ENCODE measurements around the gene EFNA1. TPM values are rescaled to one million over a fixed set of nuclear protein-coding genes. Genes with fewer than 3 reads are reported as not detected.
A peak's percentile ranks its signal among the peaks of the same experiment; 100 is the strongest.

EFNA1 gene
- total and polyA plus RNA-seq, 2 of the 13 experiments (the other 11 are each of a cell fraction or from before 2014, with no cell fraction given), result 81.8 to 874 TPM

GRCh38 chr1:155127967-155128754 is 485 bp downstream of the EFNA1 start (continued):
- TF ChIP-seq ZNF256 (CRISPR knock-in tag; conservative IDR thresholded peaks at IDR 0.05), result no peak
- TF ChIP-seq SP1 (IDR thresholded peaks at IDR 0.05), result no peak
- no peak for TF ChIP-seq SP1 (CRISPR knock-in tag; IDR thresholded peaks at IDR 0.05)
- TF ChIP-seq, protein P1, sequence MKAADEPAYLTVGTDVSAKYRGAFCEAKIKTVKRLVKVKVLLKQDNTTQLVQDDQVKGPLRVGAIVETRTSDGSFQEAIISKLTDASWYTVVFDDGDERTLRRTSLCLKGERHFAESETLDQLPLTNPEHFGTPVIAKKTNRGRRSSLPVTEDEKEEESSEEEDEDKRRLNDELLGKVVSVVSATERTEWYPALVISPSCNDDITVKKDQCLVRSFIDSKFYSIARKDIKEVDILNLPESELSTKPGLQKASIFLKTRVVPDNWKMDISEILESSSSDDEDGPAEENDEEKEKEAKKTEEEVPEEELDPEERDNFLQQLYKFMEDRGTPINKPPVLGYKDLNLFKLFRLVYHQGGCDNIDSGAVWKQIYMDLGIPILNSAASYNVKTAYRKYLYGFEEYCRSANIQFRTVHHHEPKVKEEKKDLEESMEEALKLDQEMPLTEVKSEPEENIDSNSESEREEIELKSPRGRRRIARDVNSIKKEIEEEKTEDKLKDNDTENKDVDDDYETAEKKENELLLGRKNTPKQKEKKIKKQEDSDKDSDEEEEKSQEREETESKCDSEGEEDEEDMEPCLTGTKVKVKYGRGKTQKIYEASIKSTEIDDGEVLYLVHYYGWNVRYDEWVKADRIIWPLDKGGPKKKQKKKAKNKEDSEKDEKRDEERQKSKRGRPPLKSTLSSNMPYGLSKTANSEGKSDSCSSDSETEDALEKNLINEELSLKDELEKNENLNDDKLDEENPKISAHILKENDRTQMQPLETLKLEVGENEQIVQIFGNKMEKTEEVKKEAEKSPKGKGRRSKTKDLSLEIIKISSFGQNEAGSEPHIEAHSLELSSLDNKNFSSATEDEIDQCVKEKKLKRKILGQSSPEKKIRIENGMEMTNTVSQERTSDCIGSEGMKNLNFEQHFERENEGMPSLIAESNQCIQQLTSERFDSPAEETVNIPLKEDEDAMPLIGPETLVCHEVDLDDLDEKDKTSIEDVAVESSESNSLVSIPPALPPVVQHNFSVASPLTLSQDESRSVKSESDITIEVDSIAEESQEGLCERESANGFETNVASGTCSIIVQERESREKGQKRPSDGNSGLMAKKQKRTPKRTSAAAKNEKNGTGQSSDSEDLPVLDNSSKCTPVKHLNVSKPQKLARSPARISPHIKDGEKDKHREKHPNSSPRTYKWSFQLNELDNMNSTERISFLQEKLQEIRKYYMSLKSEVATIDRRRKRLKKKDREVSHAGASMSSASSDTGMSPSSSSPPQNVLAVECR (CRISPR knock-in tag; IDR thresholded peaks at IDR 0.05; ENCODE audit: borderline replicate concordance), result no peak
- no peak for TF ChIP-seq PPARG (CRISPR knock-in tag; conservative IDR thresholded peaks at IDR 0.05)
- 0 out of 2 replicates have a peak, but pooled peaks have one; percentile 7 for TF ChIP-seq ZNF766 (CRISPR knock-in tag; IDR thresholded peaks at IDR 0.05; ENCODE audit: borderline replicate concordance)
- no peak for TF ChIP-seq GRHL1 (CRISPR knock-in tag; conservative IDR thresholded peaks at IDR 0.05)
- no peak for TF ChIP-seq SKI (IDR thresholded peaks at IDR 0.05; ENCODE audit: partially characterized antibody)
- no peak for TF ChIP-seq ZNF670 (CRISPR knock-in tag; IDR thresholded peaks at IDR 0.05; ENCODE audit: borderline replicate concordance)
- TF ChIP-seq TCF7L2 (IDR thresholded peaks at IDR 0.05; ENCODE audit: low read depth, low read length), result no peak
- TF ChIP-seq ZNF143 (CRISPR knock-in tag; IDR thresholded peaks at IDR 0.05), result 0 out of 2 replicates have a peak, but pooled peaks have one; percentile 9
- no peak for TF ChIP-seq TEF (CRISPR knock-in tag; IDR thresholded peaks at IDR 0.05)
- TF ChIP-seq, protein P2, sequence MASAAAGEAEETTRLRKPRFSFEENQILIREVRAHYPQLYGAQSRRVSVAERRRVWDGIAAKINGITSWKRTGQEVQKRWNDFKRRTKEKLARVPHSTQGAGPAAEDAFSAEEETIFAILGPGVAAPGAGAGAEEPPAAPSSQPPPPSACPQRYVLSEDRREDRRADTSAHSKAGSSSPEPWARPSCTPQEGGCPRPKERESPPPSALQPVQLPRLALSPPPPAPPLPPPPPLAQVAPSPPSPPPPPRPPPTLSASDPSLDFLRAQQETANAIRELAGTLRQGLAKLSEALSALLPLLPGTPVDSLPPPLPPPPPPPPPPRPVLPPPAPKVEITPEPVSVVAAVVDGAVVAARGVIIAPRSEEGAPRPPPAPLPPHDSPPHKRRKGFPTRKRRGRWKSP (CRISPR knock-in tag; IDR thresholded peaks at IDR 0.05), result no peak
- peak; percentile 23; the same call in 1 of the 2 replicates for TF ChIP-seq KLF6 (CRISPR knock-in tag; IDR thresholded peaks at IDR 0.05)
- 0 out of 2 replicates have a peak, but pooled peaks have one; percentile 48 for TF ChIP-seq SALL2 (CRISPR knock-in tag; IDR thresholded peaks at IDR 0.05)
- TF ChIP-seq, protein P3, sequence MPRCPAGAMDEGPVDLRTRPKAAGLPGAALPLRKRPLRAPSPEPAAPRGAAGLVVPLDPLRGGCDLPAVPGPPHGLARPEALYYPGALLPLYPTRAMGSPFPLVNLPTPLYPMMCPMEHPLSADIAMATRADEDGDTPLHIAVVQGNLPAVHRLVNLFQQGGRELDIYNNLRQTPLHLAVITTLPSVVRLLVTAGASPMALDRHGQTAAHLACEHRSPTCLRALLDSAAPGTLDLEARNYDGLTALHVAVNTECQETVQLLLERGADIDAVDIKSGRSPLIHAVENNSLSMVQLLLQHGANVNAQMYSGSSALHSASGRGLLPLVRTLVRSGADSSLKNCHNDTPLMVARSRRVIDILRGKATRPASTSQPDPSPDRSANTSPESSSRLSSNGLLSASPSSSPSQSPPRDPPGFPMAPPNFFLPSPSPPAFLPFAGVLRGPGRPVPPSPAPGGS (CRISPR knock-in tag; IDR thresholded peaks at IDR 0.05), result no peak
- 0 out of 2 replicates have a peak, but pooled peaks have one; percentile 3 for TF ChIP-seq RCOR2 (CRISPR knock-in tag; IDR thresholded peaks at IDR 0.05)
- TF ChIP-seq NR1H2 (CRISPR knock-in tag; IDR thresholded peaks at IDR 0.05; ENCODE audit: borderline replicate concordance, low read depth), result no peak
- 0 out of 2 replicates have a peak, but pooled peaks have one; percentile 19 for TF ChIP-seq ZNF468 (CRISPR knock-in tag; IDR thresholded peaks at IDR 0.05)
- no peak for TF ChIP-seq PHF20 (CRISPR knock-in tag; IDR thresholded peaks at IDR 0.05)
- TF ChIP-seq GATAD2A (CRISPR knock-in tag; IDR thresholded peaks at IDR 0.05), result no peak
- TF ChIP-seq ZNF343 (CRISPR knock-in tag; IDR thresholded peaks at IDR 0.05), result no peak

All from HepG2 (cell line).